ENCODE measurements around the gene MCM3. TPM values are rescaled to one million over a fixed set of nuclear protein-coding genes. Genes with fewer than 3 reads are reported as not detected.

MCM3 gene
- polyA plus RNA-seq (ENCODE audit: insufficient read depth in 1 of 5, insufficient read length in 5 of 5, low replicate concordance in 1 of 5), result 100 to 1,000 TPM in 1 of 5 donors, 10 to 100 TPM in 4; 82.4 to 120 (median 95.7) TPM
- long read RNA-seq, donor 1, transcript MCM3-201 (17 exons, 3,083 nt), result major isoform, 16 of 29 reads
- long read RNA-seq, donor 1, partial matches to known transcripts, result 12 of 29 reads
- long read RNA-seq, donor 1, other reads (novel, unspliced or antisense), result 0 of 29 reads
- long read RNA-seq, donor 2, transcript MCM3-201 (17 exons, 3,083 nt), result major isoform, 19 of 19 reads
- long read RNA-seq, donor 2, partial matches to known transcripts, result 0 of 19 reads
- long read RNA-seq, donor 2, other reads (novel, unspliced or antisense), result 0 of 19 reads
- long read RNA-seq, donor 3, transcript MCM3-201 (17 exons, 3,083 nt), result major isoform, 9 of 15 reads
- long read RNA-seq, donor 3, partial matches to known transcripts, result 5 of 15 reads
- long read RNA-seq, donor 3, other reads (novel, unspliced or antisense), result 0 of 15 reads
- long read RNA-seq, donor 4, transcript MCM3-201 (17 exons, 3,083 nt), result major isoform, 5 of 5 reads
- long read RNA-seq, donor 4, partial matches to known transcripts, result 0 of 5 reads
- long read RNA-seq, donor 4, other reads (novel, unspliced or antisense), result 0 of 5 reads
- long read RNA-seq, donor 5, transcript MCM3-201 (17 exons, 3,083 nt), result major isoform, 14 of 47 reads
- long read RNA-seq, donor 5, partial matches to known transcripts, result 33 of 47 reads
- long read RNA-seq, donor 5, other reads (novel, unspliced or antisense), result 0 of 47 reads
- long read RNA-seq, donor 6, transcript MCM3-201 (17 exons, 3,083 nt), result major isoform, 19 of 28 reads
- long read RNA-seq, donor 6, partial matches to known transcripts, result 8 of 28 reads
- long read RNA-seq, donor 6, other reads (novel, unspliced or antisense), result 0 of 28 reads
- long read RNA-seq, donor 7, transcript MCM3-201 (17 exons, 3,083 nt), result major isoform, 12 of 22 reads
- long read RNA-seq, donor 7, partial matches to known transcripts, result 10 of 22 reads
- long read RNA-seq, donor 7, other reads (novel, unspliced or antisense), result 0 of 22 reads
- long read RNA-seq, donor 8, partial matches to known transcripts, result 0 of 4 reads
- long read RNA-seq, donor 8, other reads (novel, unspliced or antisense), result 0 of 4 reads

DNA sequence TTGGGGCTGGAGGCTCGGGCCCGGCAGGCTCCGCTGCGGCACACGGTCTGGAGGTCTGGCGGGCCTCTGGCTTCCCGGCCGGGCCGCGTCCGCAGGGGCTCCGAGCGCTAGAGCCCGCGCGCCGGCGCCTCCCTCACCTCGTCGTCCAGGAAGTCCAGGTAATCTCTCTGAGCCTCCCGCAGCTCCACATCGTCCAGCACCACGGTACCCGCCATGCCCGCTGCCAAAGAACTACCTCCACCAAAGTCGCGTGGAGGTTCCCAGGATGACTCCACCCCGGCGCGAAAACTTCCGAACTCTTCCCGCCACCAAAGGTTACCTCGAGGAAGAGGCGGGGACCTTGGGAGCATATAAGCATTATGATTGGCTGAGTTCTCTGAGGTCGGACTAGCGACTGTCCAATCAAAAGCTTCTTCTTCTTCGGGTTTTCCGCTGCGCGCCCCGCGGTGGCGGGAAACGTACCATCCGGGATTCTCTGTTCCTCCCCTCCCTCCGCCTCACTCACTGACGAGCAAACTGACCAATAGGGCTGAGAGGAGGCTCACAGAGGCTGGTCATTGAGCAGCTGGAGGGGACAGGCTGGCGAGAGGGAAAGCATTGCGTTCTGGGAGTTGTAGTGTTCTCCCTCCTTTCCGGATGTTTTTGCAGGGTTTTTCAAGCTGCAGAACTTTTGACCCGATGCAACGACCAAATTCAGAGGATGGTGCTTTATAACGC, at the start of gene MCM3:
Gene MCM3, minus strand, starts transcription at position 283 of the 717 bp plus-strand sequence. Its CDS starts 68 bp downstream, at position 215.
- DNase-seq, result peak; percentile 98 to 99

- DNase-seq, result no peak
Observed at GRCh38 chr6:52333840-52334200, 49.3 kb upstream of the MCM3 start.

- no peak for DNase-seq
Observed at GRCh38 chr6:52331793-52332457, 47.4 kb upstream of the MCM3 start.

GRCh38 chr6:52330470-52330869, 45.9 kb upstream of the MCM3 start:
- no peak for DNase-seq

- DNase-seq, result no peak
Observed at GRCh38 chr6:52328729-52329128, 44.2 kb upstream of the MCM3 start.

DNA sequence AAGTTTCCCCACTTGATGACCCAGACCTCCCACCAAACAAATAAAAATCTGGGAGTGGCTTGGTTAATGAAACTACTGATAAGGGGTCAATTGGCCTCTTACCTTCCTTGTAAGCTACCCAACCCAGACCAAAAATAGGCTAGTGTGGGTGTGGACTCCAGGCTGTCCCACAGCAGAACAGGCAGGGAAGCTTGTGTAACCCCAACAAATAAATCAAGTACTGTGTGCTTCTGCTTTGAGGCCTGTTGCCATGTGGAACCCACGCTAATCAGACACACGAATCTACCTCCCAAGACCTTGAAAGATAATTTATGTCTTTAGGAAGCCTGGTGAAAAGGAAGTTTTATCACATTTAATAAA, 43.7 kb upstream of the MCM3 start:
- DNase-seq, result no peak

- no peak for DNase-seq
Observed at GRCh38 chr6:52326540-52327364, 42.2 kb upstream of the MCM3 start.

DNA sequence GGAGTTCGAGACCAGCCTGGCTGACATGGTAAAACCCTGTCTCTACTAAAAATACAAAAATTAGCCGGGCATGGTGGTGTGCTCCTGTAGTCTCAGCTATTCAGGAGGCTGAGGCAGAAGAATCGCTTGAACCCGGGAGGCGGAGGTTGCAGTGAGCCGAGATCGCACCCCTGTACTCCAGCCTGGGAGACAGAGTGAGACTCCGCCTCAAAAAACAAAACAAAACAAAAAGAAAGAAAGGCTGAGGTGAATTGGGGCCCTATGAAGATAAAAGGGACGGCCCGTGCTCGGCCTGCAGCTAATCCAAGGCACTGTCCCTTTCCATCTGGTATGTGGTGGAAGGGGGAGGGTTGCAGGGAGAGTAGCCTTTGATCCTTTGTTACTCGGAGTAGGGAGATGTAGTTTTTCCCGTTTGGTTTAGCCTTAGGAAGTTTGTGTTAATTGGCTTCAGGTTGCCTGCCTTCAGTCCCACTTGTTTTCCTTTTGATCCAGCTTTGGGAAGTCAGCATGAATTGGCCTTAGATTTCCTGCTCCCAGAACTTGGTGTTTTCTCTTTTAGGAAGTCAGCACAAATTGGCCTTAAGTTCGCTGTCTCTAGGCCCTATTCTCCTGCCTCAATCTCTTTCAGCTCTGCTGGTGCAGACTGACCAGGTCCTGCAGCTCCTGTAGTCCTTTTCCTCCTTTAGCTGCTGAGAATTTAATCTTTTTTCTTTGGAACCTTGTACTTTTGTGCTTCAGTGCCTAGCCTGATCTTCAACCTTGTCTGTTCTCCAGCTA, 41.3 kb upstream of the MCM3 start:
- DNase-seq, result no peak

DNA sequence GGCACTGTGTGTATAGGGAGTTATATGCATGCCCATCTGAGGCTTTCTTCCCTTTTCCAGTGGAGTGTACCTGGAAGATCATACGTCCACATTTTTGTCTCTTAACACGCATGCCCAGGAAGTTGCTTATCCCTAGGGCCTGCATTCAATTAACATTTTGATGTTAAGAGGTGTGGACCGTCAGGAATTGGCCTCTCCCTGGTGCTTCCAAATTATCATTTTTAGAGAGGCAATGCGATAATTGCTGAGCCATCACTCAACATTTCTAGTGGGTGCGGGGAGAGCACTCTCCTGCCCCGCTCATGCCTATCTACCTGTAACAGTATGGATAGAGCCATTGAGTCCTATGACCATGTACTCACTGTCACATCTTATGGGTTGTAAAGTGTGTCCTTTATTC, 39.6 kb upstream of the MCM3 start:
- DNase-seq, result no peak

- DNase-seq, result no peak
Observed at GRCh38 chr6:52317841-52318581, 33.5 kb upstream of the MCM3 start.

GRCh38 chr6:52317211-52317610, 32.7 kb upstream of the MCM3 start:
- no peak for DNase-seq

DNA sequence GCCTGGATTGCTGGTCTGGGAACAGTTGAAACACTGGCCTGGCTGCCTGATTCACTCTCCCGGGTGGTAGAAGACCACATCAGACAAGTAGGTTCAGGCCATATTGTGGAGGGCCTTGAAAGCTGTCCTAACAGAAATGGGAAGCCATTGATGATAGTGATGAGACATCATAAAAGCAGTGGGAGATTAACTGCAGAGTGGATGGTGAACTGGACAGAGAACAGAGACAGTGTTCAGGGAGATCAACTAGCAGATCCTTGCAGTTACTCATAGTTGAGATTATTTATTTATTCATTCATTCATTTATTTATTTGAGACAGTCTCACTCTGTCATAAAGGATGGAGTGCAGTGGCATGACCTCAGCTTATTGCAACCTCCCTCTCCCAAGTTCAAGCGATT, 30.2 kb upstream of the MCM3 start:
- no peak for DNase-seq

- DNase-seq, result no peak
Observed at GRCh38 chr6:52312461-52312860, 27.9 kb upstream of the MCM3 start.

- no peak for DNase-seq
Observed at GRCh38 chr6:52310932-52311331, 26.4 kb upstream of the MCM3 start.

GRCh38 chr6:52307900-52308372, 23.4 kb upstream of the MCM3 start:
- DNase-seq, result no peak

- DNase-seq, result no peak
Observed at GRCh38 chr6:52306972-52307870, 22.7 kb upstream of the MCM3 start.

All from right lung (tissue), 10 donors.